Measurements from ENCODE around the gene TRIM60.
"Not testable (repeated sequence)": the region's sequence is repeated elsewhere in the genome, so short reads cannot be mapped to it uniquely, and the experiment has no call there.

TRIM60 gene

GRCh38 chr4:165031436-165032211, at the start of gene TRIM60:
Gene TRIM60, plus strand, starts transcription at chr4:165031999. Its CDS starts 8,074 bp downstream, at chr4:165040073.
- DNase-seq: no peak
- intact Hi-C loops (cut with DNase I): no loop called here

DNA sequence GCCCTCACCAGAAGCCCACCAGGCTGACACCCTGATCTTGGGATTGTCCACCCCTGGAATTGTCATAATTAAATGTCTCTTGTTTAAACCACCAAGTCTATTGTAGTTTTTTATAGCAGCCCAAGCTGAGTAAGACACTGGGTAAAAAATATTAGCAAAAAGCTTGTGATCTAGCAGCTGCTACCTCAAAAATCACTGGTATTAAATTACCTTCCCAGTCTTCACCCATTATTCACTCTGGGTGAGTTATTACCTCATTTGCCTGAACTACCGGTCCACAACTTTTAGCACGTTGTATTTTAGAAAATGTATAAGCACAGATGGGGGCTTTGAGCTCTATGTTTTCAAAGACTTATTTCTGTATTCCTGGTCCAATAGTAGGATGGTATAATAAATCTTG, 42.3 kb upstream of the TRIM60 start:
- intact Hi-C loops (cut with DNase I): no loop called here
- DNase-seq: no peak

DNA sequence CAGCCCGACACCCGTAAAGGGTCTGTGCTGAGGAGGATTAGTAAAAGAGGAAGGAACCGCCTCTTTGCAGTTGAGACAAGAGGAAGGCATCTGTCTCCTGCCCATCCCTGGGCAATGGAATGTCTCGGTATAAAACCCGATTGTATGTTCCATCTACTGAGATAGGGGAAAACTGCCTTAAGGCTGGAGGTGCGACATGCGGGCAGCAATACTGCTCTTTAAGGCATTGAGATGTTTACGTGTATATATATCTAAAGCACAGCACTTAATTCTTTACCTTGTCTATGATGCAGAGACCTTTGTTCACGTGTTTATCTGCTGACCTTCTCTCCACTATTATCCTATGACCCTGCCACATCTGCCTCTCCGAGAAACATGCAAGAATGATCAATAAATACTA, 41.0 kb upstream of the TRIM60 start:
- DNase-seq; intact Hi-C loops (cut with DNase I): not testable (repeated sequence)

DNA sequence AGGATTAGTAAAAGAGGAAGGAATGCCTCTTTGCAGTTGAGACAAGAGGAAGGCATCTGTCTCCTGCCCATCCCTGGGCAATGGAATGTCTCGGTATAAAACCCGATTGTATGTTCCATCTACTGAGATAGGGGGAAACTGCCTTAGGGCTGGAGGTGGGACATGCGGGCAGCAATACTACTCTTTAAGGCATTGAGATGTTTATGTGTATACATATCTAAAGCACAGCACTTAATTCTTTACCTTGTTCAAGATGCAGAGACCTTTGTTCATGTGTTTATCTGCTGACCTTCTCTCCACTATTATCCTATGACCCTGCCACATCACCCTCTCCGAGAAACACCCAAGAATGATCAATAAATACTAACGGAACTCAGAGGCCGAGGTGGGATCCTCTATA, 35.7 kb upstream of the TRIM60 start:
- intact Hi-C loops (cut with DNase I); DNase-seq: not testable (repeated sequence)

GRCh38 chr4:164997324-164997723, 34.5 kb upstream of the TRIM60 start:
- intact Hi-C loops (cut with DNase I): no loop called here
- DNase-seq: peak in 1 of 10 donors; percentile 25

- intact Hi-C loops (cut with DNase I): no loop called here
- peak in 1 of 10 donors; percentile 36 for DNase-seq
These were observed 33.9 kb upstream of the TRIM60 start for GRCh38 chr4:164997941-164998340.

- DNase-seq: peak in 2 of 10 donors; percentile 24 to 45
- intact Hi-C loops (cut with DNase I): not testable (repeated sequence)
These were observed 33.2 kb upstream of the TRIM60 start for GRCh38 chr4:164998526-164999080.

DNA sequence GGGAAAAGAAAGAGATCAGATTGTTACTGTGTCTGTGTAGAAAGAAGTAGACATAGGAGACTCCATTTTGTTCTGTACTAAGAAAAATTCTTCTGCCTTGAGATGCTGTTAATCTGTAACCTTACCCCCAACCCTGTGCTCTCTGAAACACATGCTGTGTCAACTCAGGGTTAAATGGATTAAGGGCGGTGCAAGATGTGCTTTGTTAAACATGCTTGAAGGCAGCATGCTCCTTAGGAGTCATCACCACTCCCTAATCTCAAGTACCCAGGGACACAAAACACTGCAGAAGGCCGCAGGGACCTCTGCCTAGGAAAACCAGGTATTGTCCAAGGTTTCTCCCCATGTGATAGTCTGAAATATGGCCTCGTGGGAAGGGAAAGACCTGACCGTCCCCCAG, 29.8 kb upstream of the TRIM60 start:
- DNase-seq; intact Hi-C loops (cut with DNase I): not testable (repeated sequence)

DNA sequence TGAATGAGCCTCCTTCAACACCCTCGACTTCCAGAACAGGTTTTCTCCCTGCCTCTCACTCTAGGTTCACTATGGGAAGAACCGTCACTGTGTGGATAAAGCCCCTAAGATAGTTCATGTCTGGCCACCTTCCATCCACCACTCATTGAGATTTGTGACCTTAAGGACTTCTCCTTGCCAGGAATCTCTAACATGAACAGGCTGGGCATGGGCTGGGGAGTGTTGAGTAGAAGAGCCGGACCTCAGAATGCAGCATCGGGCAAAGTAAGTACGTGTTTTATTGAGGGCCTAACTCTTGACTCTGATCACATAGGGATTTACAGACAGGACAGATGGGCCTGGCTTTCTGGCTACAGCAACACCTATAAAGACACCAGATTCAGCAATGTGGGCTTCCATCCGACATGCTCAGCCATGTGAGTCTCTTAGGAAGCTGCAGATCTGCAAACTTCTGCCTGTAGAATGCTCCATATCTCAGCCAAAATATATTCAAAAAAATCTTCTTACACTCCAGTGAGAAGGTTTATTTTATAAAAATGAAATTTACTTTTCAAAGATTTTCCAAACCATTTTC, 26.4 kb upstream of the TRIM60 start:
- intact Hi-C loops (cut with DNase I): no loop called here
- DNase-seq: no peak

- DNase-seq: no peak
- intact Hi-C loops (cut with DNase I): no loop called here
These were observed 25.3 kb upstream of the TRIM60 start for GRCh38 chr4:165006456-165006855.

- intact Hi-C loops (cut with DNase I): no loop called here
- DNase-seq: no peak
These were observed 24.9 kb upstream of the TRIM60 start for GRCh38 chr4:165006886-165007285.

GRCh38 chr4:165009493-165010227, 22.1 kb upstream of the TRIM60 start:
- intact Hi-C loops (cut with DNase I): no loop called here

GRCh38 chr4:165010487-165010886, 21.3 kb upstream of the TRIM60 start:
- intact Hi-C loops (cut with DNase I): no loop called here
- DNase-seq: no peak

More at GRCh38 chr4:165009493-165010227, 22.1 kb upstream of the TRIM60 start:
- no peak for DNase-seq

DNA sequence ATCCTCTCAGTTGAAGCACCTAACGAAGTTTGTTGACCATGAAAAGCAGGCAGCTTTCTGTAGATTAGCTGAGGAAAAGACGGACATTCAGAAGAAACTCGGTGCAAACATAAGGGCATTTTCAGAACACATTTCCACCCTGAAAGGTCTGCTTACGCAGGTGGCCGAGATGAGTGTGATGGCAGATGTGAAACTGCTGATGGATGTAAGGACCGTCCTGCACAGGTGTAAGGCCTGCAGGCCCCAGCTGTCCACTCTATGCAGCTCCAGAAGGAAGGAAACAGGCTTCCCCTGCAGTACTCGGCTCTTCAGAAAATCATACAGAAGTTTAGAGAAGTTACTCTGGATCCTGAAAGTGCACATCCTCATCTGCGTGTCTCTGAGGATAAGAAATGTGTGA, 20.8 kb upstream of the TRIM60 start:
- intact Hi-C loops (cut with DNase I): no loop called here
- DNase-seq: no peak

- intact Hi-C loops (cut with DNase I): no loop called here
These were observed 20.4 kb upstream of the TRIM60 start for GRCh38 chr4:165011403-165011802.

GRCh38 chr4:165013691-165014090, 18.1 kb upstream of the TRIM60 start:
- intact Hi-C loops (cut with DNase I): no loop called here
- DNase-seq: no peak

More at GRCh38 chr4:165011403-165011802, 20.4 kb upstream of the TRIM60 start:
- DNase-seq: no peak

- intact Hi-C loops (cut with DNase I): no loop called here
- no peak for DNase-seq
These were observed 14.8 kb upstream of the TRIM60 start for GRCh38 chr4:165016971-165017370.

- intact Hi-C loops (cut with DNase I): not testable (repeated sequence)
- DNase-seq: peak in 1 of 10 donors; percentile 44
These were observed 11.8 kb upstream of the TRIM60 start for GRCh38 chr4:165019995-165020394.

GRCh38 chr4:165025782-165026181, 6.0 kb upstream of the TRIM60 start:
- DNase-seq: not testable (repeated sequence)

DNA sequence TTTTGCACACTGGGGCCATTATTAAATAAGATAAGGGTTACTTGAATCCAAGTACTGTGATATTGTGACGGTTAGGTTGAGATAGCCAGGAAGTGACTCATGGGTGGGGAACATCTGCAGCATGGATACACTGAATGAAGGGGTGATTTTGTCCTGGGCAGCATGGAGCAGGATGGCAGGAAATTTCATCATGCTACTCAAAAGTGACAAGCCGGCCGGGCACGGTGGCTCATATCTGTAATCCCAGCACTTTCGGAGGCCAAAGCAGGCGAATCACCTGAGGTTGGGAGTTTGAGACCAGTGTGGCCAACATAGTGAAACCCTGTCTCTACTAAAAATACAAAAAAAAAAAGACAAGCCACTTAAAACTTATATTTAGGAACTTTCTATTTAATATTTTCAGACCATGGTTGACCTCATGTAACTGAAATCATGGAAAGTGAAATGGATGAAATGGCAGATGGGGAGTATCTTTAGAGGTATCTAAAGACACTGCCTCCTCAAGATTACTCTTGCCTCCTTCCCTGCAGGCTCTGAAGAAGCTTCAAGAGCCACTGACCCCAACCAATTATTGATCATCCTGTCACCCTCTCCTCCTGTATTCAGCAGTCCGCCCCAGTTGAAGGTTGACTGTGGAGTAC, 3.9 kb upstream of the TRIM60 start:
- intact Hi-C loops (cut with DNase I): no loop called here
- peak in 1 of 10 donors; percentile 31 for DNase-seq

More at GRCh38 chr4:165025782-165026181, 6.0 kb upstream of the TRIM60 start:
- intact Hi-C loops (cut with DNase I): not testable (repeated sequence)
